Neural crest cell (in vitro differentiated cells): Measurements from ENCODE around the gene XYLT1. TPM values are rescaled to one million over a fixed set of nuclear protein-coding genes. Genes with fewer than 3 reads are reported as not detected.

Source experiments
- DNase-seq: peaks from one replicate; pipeline ENCODE4 v3.0.0; 2021; ENCODE audit warnings: low read depth, mixed read lengths, low spot score
- H3K27ac Mint-ChIP-seq: one replicate; pipeline ENCODE4 v1.8.0; 2021; ENCODE audit warnings: mild to moderate bottlenecking, mixed read lengths; ENCODE audit not compliant: unreplicated experiment
- H3K27me3 Mint-ChIP-seq: 2 replicates; pipeline ENCODE4 v1.8.0; 2021; ENCODE audit warnings: low read depth, mild to moderate bottlenecking, mixed read lengths
- H3K36me3 Mint-ChIP-seq: 2 replicates; pipeline ENCODE4 v1.8.0; 2021; ENCODE audit warnings: low read depth, mild to moderate bottlenecking, mixed read lengths
- H3K4me1 Mint-ChIP-seq: 2 replicates; pipeline ENCODE4 v1.8.0; 2021; ENCODE audit warnings: mixed read lengths
- H3K4me3 Mint-ChIP-seq: one replicate; pipeline ENCODE4 v1.8.0; 2021; ENCODE audit warnings: mild to moderate bottlenecking, mixed read lengths
- H3K9me3 Mint-ChIP-seq: 2 replicates; pipeline ENCODE4 v1.8.0; 2021; ENCODE audit warnings: mixed read lengths
- total RNA-seq: library from RNA; stranded (reverse); gene quantifications from 2 replicates; pipeline ENCODE4 v1.2.1, GENCODE V29; 2021
- TF ChIP-seq, protein P1 (sequence below): fragments of 200-600 bp; sonication (generic); conservative IDR thresholded peaks from 2 replicates; pipeline ENCODE4 v1.5.0; 2021; ENCODE audit warnings: antibody characterized with exemption, mild to moderate bottlenecking

XYLT1 gene
- total RNA-seq, 1 donor from 2014 or later, result 15.0 TPM

DNA sequence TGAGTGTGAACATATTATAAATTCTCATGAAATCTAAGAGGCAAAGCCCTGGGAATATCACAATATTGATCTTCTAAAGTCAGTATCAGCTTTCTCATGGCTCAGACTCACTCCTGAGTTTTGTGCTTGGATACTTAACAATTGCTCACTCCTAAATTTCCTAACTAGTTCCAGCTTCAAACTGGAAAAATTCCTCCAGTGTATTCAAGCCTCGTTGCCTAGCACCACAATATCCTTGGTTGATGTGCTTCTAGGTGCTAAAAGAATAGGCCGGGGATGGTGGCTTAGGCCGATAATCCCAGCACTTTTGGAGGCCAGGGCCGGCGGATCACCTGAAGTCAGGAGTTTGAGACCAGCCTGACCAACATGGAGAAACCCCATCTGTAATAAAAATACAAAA lies 62.5 kb downstream of the XYLT1 start:
- no peaks in the 10 kb centered on the region for H3K27me3 Mint-ChIP-seq
- TF ChIP-seq, protein P1, sequence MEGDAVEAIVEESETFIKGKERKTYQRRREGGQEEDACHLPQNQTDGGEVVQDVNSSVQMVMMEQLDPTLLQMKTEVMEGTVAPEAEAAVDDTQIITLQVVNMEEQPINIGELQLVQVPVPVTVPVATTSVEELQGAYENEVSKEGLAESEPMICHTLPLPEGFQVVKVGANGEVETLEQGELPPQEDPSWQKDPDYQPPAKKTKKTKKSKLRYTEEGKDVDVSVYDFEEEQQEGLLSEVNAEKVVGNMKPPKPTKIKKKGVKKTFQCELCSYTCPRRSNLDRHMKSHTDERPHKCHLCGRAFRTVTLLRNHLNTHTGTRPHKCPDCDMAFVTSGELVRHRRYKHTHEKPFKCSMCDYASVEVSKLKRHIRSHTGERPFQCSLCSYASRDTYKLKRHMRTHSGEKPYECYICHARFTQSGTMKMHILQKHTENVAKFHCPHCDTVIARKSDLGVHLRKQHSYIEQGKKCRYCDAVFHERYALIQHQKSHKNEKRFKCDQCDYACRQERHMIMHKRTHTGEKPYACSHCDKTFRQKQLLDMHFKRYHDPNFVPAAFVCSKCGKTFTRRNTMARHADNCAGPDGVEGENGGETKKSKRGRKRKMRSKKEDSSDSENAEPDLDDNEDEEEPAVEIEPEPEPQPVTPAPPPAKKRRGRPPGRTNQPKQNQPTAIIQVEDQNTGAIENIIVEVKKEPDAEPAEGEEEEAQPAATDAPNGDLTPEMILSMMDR, result no peak
- no peaks in the 10 kb centered on the region for H3K9me3 Mint-ChIP-seq
- DNase-seq, result no peak
- H3K4me3 Mint-ChIP-seq, result no peak overlapping the region
- peaks cover 36% of the 10 kb centered on the region for H3K4me1 Mint-ChIP-seq
- no peaks in the 10 kb centered on the region for H3K36me3 Mint-ChIP-seq
- no peak overlapping the region for H3K27ac Mint-ChIP-seq

- DNase-seq, result no peak
- no peaks in the 10 kb centered on the region for H3K27me3 Mint-ChIP-seq
- H3K4me3 Mint-ChIP-seq, result no peak overlapping the region
- H3K27ac Mint-ChIP-seq, result no peak overlapping the region
- H3K4me1 Mint-ChIP-seq, result peaks cover 38% of the 10 kb centered on the region
- H3K9me3 Mint-ChIP-seq, result no peaks in the 10 kb centered on the region
- TF ChIP-seq, protein P1, result no peak
- no peaks in the 10 kb centered on the region for H3K36me3 Mint-ChIP-seq
Measured at GRCh38 chr16:17407321-17407720, 63.4 kb downstream of the XYLT1 start.

DNA sequence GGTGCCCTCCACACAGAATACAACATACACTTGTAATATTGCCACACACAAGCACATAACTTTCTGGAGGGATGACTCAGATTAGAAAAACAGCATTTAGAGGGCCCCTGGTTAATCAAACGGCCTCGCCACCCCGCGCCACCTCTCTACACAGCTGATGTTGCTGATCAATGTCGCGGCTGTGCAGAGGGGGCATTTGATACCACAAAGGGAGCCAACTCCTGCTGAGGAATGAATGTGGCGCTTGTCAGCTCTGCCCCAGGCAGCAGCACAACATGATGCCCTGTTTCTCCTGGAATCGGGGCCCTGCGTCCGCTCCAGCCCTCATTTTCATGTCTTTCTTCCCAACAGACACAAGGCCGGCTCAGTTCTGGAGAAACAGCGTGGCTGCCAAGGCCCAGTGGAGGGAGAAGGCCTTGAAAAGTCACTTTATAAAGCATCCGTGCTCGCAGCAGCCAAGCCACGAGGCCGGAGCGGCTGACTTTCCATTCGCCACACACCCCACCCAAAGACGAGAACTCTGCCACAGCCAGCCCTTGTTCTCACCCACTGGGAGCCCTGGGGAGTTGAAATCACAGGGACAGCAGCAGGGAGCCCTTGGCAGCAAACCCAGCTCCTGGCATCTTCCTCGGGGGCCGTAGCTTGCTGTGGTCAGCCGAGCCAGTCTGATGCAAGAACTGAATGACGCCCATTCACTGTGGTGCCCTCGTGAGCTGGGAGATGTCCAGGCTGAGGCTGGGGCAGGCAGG lies 65.6 kb downstream of the XYLT1 start:
- TF ChIP-seq, protein P1, result no peak
- peaks cover 38% of the 10 kb centered on the region for H3K4me1 Mint-ChIP-seq
- peak overlapping the region; percentile 94 for H3K27ac Mint-ChIP-seq
- no peak overlapping the region for H3K4me3 Mint-ChIP-seq
- no peaks in the 10 kb centered on the region for H3K36me3 Mint-ChIP-seq
- H3K27me3 Mint-ChIP-seq, result no peaks in the 10 kb centered on the region
- H3K9me3 Mint-ChIP-seq, result no peaks in the 10 kb centered on the region
- DNase-seq, result peak; percentile 8

DNA sequence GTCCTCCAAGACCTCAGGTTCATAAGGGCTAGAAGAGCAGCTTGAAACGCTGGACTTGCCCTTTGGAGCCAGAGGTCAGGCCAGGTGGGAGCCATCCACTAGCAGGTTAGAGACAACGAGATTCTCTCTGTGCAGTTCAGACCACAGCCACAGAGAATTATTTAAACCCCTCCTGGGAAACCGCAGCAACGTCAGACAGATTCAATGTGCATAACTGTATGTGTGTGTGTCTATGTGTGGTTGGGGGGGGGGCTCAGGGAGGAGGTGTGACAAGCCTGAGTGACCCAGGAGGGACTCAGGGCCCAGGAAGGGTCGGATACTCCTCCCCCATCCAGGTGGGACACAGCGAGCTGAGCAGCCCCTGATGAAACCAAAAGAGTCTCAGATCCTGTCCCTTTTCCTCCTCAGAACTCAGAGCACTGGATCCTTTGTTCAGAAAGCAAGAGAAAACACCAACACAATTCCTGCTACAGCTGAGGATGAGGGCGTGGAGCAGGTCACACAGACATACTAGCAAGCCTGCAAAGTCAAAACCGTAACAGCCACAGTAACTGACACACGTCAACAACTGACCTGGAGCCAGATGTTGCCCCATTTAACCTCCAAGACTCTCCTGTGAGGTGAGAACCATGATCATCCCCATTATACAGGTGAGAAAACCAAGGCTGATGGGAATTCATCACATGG lies 66.8 kb downstream of the XYLT1 start:
- Mint-ChIP-seq H3K27me3 (no peaks in the 10 kb centered on the region), H3K36me3 (no peaks in the 10 kb centered on the region), H3K4me1 (peaks cover 35% of the 10 kb centered on the region), H3K4me3 (no peak overlapping the region), H3K9me3 (no peaks in the 10 kb centered on the region), H3K27ac (peak overlapping the region; percentile 43)
- DNase-seq, result no peak
- TF ChIP-seq, protein P1, result no peak

GRCh38 chr16:17403156-17403809 lies 67.5 kb downstream of the XYLT1 start:
- peaks cover 35% of the 10 kb centered on the region for H3K4me1 Mint-ChIP-seq
- no peaks in the 10 kb centered on the region for H3K27me3 Mint-ChIP-seq
- no peak for DNase-seq
- peak overlapping the region; percentile 43 for H3K27ac Mint-ChIP-seq
- TF ChIP-seq, protein P1, result no peak
- H3K4me3 Mint-ChIP-seq, result no peak overlapping the region
- no peaks in the 10 kb centered on the region for H3K36me3 Mint-ChIP-seq
- H3K9me3 Mint-ChIP-seq, result no peaks in the 10 kb centered on the region
